IPS-18a (cell line): ENCODE results near the gene CDH26.

ENCODE experiments used
- H3K27ac ChIP-seq: one replicate; pipeline ENCODE4 v1.5.1; 2013; ENCODE audit warnings: low read length
- H3K27me3 ChIP-seq: one replicate; pipeline ENCODE4 v1.6.1; 2013; ENCODE audit warnings: mild to moderate bottlenecking, low read length; ENCODE audit not compliant: control insufficient read depth, insufficient read depth
- H3K36me3 ChIP-seq: one replicate; pipeline ENCODE4 v1.6.1; 2013; ENCODE audit warnings: low read depth, low read length; ENCODE audit not compliant: control insufficient read depth
- H3K4me1 ChIP-seq: one replicate; pipeline ENCODE4 v1.6.1; 2013; ENCODE audit warnings: low read depth, low read length; ENCODE audit not compliant: control insufficient read depth
- H3K4me3 ChIP-seq: one replicate; pipeline ENCODE4 v1.5.1; 2013; ENCODE audit warnings: low read length
- H3K9ac ChIP-seq: one replicate; pipeline ENCODE4 v1.6.1; 2013; ENCODE audit warnings: mild to moderate bottlenecking, low read length, moderate library complexity
- H3K9me3 ChIP-seq: one replicate; pipeline ENCODE4 v1.6.1; 2013; ENCODE audit warnings: low read depth, low read length; ENCODE audit not compliant: control insufficient read depth

The CDH26 gene

DNA sequence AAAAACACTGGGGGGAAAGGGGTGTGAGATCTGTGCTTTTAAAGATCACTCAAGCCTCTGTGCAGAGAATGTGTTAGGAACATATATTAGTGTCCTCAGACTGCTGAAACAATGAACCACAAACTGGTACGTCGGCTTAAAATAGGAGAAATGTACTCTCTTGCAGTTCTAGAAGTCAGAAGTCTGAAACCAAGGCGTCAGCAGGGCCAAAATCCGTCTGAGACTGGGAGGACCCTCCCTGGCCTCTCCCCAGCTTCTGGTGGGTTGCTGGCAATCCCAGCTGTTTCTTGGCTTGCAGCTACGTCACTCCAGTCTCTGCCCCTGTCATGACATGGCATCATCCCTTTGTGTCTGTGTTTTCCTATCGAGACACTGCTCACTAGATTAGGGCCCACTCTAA, 3.9 kb downstream of the CDH26 start:
- H3K9ac ChIP-seq: no peak overlapping the region
- no peaks in the 10 kb centered on the region for H3K36me3 ChIP-seq
- H3K4me3 ChIP-seq: no peak overlapping the region
- H3K27ac ChIP-seq: no peak overlapping the region
- no peaks in the 10 kb centered on the region for H3K4me1 ChIP-seq
- H3K9me3 ChIP-seq: no peaks in the 10 kb centered on the region
- no peaks in the 10 kb centered on the region for H3K27me3 ChIP-seq

DNA sequence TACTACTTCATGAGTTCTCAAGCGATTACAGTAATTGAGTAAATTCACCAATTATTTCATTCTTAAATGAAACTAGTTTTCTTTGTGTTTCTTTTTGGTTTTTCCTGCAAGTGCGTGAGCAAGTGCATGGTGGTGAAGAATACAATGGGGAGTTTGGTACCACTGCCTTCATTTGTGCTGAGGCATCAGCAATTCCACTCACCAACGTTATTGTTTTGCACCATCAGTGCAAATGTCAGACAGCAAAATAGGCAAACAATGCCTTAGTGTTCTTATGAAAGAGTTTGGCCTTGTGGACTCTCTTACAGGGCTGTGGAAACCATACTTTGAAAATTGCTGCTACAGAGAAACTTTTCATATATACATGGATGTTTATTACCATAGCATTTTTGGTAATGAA, 8.2 kb downstream of the CDH26 start:
- no peaks in the 10 kb centered on the region for H3K9me3 ChIP-seq
- no peak overlapping the region for H3K9ac ChIP-seq
- no peaks in the 10 kb centered on the region for H3K36me3 ChIP-seq
- no peaks in the 10 kb centered on the region for H3K27me3 ChIP-seq
- no peaks in the 10 kb centered on the region for H3K4me1 ChIP-seq
- H3K4me3 ChIP-seq: no peak overlapping the region
- no peak overlapping the region for H3K27ac ChIP-seq

DNA sequence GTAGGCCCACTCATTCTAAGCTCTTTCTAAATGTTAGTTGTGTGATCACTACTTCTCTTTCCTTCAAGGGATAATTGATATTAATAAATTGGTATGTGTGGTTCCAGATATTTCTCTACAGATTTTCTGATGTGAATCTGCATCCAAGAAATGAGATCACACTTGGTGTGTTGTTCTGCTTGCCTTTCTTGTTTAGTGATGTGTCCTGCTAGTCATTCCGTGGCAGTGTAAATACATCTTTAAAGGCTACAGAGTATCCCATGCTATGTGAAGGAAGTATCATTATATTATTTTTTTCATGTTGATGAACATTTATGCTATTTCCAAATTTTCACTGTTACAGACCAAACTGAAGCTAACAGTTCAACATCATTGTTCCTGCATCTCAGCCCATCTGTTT, 13.2 kb downstream of the CDH26 start:
- Histone ChIP-seq H3K9ac (no peak overlapping the region), H3K27me3 (no peaks in the 10 kb centered on the region), H3K27ac (no peak overlapping the region), H3K4me1 (no peaks in the 10 kb centered on the region), H3K36me3 (no peaks in the 10 kb centered on the region), H3K4me3 (no peak overlapping the region), H3K9me3 (no peaks in the 10 kb centered on the region)

DNA sequence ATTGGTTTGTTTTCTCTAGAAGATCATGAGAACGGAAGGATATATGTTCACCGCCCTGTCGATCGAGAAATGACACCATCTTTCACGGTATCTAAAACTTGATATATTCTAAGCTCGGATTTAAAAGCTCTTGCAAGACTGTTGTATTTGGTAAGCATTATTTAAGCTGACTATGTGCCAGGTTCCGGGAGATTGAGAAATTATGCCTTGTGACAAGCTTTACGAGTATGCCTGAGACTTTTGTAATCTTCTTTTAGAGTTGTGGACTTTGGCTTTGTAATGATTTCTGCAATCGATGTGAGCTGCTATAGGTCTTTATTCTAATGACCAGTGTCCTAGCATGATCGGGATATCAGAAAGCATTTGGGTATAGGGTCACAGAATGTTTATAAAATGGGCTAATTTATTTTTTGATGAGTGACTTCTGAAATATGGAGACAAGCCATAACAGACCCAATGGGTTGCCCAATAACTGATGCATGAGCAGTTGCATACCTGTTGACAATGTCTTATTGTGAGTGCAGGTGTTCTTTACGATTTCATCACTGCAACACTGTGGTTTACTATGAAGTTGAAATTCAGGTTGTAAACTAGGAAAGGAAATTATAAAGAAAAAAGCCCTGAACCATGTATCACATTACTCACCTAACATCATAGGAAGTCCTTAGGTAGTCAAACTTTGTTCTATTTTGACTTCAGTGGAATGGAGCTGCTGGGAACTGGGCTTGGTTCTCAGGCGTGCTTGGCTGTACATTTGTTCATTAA, 14.0 kb downstream of the CDH26 start:
- H3K4me1 ChIP-seq: no peaks in the 10 kb centered on the region
- H3K4me3 ChIP-seq: no peak overlapping the region
- no peak overlapping the region for H3K27ac ChIP-seq
- no peaks in the 10 kb centered on the region for H3K9me3 ChIP-seq
- H3K36me3 ChIP-seq: no peaks in the 10 kb centered on the region
- H3K9ac ChIP-seq: no peak overlapping the region
- no peaks in the 10 kb centered on the region for H3K27me3 ChIP-seq

DNA sequence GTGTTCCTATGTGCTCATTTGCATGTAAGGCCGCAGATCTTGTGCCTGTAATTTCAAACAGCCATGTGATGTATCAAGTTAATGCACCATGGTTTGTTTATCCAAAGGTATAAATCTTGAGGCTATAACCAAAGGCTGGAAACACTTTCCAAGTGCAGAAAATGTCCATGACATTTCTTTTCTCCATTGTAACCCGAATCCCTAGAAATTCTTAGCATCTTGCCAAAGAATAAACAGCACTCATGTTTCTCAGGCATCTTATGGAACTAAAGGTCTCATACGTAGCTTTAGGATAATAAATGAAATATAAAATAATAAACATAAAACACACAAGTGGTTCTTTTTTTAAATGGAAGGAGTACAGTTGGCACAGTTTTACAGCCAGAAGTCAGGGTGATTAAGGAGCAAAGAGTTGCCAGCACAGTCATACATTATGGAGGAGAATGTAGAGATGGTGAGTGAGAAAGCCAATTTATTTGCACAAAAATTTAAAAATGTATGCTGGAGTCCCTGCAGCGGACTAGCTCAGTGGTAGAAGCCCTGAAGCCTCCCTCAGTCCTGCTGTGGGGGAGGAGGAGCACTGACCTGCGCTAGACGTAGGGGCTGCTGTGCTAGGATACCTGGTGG, 18.0 kb downstream of the CDH26 start:
- no peak overlapping the region for H3K9ac ChIP-seq
- H3K27me3 ChIP-seq: no peaks in the 10 kb centered on the region
- no peaks in the 10 kb centered on the region for H3K9me3 ChIP-seq
- H3K27ac ChIP-seq: no peak overlapping the region
- H3K36me3 ChIP-seq: no peaks in the 10 kb centered on the region
- no peaks in the 10 kb centered on the region for H3K4me1 ChIP-seq
- no peak overlapping the region for H3K4me3 ChIP-seq

DNA sequence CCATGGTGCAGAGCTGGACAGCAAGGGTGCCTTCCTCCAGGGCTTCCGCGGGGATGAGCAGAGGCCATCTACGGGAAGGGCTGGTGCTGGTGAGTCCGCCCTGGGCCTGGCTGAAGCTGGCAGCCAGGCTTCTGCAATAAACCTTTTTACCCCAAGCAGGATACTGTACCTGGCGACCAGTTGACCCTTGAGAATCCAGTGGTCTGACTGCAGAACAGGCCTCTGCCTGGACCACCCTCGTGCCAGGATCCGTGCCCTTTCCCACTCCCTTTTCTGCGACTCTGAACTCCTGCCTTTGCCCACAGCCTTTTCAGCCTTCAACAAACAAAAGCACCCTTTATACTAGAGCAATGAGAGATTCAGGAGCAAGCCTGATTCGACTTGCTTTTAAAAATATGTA, 18.9 kb downstream of the CDH26 start:
- no peaks in the 10 kb centered on the region for H3K9me3 ChIP-seq
- no peak overlapping the region for H3K27ac ChIP-seq
- H3K4me3 ChIP-seq: no peak overlapping the region
- H3K9ac ChIP-seq: no peak overlapping the region
- no peaks in the 10 kb centered on the region for H3K4me1 ChIP-seq
- H3K36me3 ChIP-seq: no peaks in the 10 kb centered on the region
- no peaks in the 10 kb centered on the region for H3K27me3 ChIP-seq

DNA sequence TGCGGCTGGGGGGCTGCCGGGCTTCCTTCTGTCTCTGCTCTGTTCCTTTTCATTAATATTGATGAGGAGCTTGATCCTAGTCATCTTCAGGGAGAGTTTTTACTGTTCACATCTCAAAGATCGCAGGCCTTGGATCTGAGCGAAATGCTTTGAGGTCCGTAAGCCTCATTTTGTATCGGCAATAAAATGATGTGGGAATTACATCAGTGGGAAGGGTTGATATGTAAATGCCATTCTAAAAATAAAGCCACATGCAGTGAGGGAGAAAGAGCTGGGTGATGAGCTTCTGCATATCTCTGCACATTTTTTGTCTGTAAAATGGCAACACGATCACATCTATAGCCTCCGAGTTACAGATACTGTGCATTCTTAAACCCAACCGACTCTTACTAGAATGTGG, 24.9 kb downstream of the CDH26 start:
- Histone ChIP-seq H3K4me1 (no peaks in the 10 kb centered on the region), H3K4me3 (no peak overlapping the region), H3K27me3 (no peaks in the 10 kb centered on the region), H3K27ac (no peak overlapping the region), H3K9me3 (no peaks in the 10 kb centered on the region), H3K9ac (no peak overlapping the region), H3K36me3 (no peaks in the 10 kb centered on the region)

DNA sequence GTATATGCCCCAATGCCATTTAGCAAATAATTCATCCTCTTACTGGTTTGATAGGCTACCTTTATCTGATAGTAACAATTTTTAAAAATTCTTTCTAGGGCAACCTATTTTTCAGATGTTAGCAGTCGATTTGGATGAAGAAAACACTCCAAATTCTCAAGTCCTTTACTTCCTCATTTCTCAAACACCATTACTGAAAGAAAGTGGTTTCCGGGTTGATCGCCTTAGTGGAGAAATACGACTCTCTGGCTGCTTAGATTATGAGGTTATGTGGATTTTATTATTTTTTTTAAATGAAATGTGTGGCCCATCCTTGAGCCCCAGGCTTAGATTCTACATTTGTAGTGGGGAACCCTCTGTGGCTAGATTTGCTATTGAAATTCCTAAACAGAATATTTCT, 26.3 kb downstream of the CDH26 start:
- Histone ChIP-seq H3K36me3 (no peaks in the 10 kb centered on the region), H3K27me3 (no peaks in the 10 kb centered on the region), H3K9me3 (no peaks in the 10 kb centered on the region), H3K9ac (no peak overlapping the region), H3K4me3 (no peak overlapping the region), H3K27ac (no peak overlapping the region), H3K4me1 (no peaks in the 10 kb centered on the region)

DNA sequence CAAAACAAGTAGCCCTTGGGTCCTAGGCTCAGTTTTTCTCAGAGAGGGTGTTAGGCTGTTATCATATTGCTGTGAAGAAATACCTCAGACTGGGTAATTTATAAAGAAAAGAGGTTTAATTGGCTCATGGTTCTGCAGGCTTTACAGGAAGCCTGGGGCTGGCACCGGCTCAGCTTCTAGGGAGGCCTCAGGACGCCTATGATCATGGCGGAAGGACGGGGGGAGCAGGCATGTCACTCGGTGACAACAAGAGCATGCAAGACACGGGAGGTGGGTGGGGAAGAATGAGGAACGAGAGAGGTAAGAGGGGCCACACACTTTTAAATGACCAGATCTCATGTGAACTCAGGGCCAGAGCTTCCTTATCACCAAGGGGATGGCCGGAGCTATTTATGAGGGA, 26.9 kb downstream of the CDH26 start:
- H3K9ac ChIP-seq: no peak overlapping the region
- no peak overlapping the region for H3K27ac ChIP-seq
- no peaks in the 10 kb centered on the region for H3K9me3 ChIP-seq
- no peak overlapping the region for H3K4me3 ChIP-seq
- no peaks in the 10 kb centered on the region for H3K4me1 ChIP-seq
- H3K27me3 ChIP-seq: no peaks in the 10 kb centered on the region
- H3K36me3 ChIP-seq: no peaks in the 10 kb centered on the region

DNA sequence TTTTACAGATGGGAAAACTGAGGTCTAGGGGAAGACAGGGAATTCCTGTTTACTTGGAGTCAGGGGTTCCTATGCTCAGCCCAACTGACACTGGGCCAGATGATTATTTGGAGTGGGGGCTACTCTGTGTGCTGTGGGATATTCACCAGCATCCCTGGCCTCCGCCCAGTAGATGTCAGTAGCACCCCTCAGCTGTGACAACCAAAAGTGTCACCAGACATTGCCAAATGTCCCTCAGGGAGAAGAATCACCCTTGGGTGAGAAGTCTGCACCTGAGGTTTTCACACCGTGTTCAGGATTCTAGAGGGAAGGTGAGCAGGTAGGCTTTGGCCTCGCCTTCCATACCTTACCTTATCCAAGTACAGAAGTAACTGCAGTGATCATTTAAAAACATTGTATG, 27.6 kb downstream of the CDH26 start:
- H3K4me3 ChIP-seq: no peak overlapping the region
- no peak overlapping the region for H3K9ac ChIP-seq
- H3K27me3 ChIP-seq: no peaks in the 10 kb centered on the region
- H3K36me3 ChIP-seq: no peaks in the 10 kb centered on the region
- H3K4me1 ChIP-seq: no peaks in the 10 kb centered on the region
- H3K27ac ChIP-seq: no peak overlapping the region
- no peaks in the 10 kb centered on the region for H3K9me3 ChIP-seq

DNA sequence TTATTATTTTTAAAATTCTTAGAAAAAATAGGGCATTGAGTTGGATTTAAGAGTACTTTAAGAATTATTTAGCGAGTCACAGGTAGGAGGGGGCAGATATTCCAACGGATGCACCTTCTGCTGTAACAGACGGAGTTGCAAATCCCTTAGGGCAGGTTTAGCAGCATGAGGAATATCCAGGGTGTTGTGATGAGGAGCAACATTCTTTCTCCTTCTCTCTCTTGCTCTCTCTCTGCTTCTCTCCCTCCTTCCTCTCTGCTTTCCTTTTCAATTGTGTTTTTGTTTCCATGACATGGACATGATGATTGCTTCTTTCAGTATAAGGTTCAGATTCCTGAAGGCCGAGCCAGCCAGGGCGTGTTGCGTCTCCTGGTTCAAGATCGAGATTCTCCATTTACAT, 28.9 kb downstream of the CDH26 start:
- H3K4me1 ChIP-seq: no peaks in the 10 kb centered on the region
- H3K9me3 ChIP-seq: no peaks in the 10 kb centered on the region
- no peak overlapping the region for H3K4me3 ChIP-seq
- no peaks in the 10 kb centered on the region for H3K27me3 ChIP-seq
- no peaks in the 10 kb centered on the region for H3K36me3 ChIP-seq
- H3K9ac ChIP-seq: no peak overlapping the region
- no peak overlapping the region for H3K27ac ChIP-seq

DNA sequence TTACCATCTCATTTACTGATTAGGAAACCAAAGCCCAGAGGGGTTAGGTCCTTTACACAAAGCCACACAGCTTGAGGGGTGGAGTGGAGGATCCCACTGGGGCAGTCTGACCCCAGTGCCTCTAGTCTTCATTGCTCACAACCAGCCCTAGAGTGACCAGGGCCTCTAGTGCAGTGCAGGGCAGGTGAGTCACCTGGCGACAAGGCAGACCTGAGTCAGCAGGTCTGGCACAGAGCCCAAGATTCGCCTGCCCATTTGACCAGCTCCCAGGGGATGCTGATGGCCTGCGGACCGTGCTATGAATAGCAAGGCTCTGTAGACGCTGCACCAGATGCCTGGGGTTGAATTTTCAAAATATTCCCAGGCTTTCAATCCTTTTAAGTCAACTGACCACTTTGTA, 29.9 kb downstream of the CDH26 start:
- Histone ChIP-seq H3K36me3 (no peaks in the 10 kb centered on the region), H3K4me1 (no peaks in the 10 kb centered on the region), H3K4me3 (no peak overlapping the region), H3K27me3 (no peaks in the 10 kb centered on the region), H3K27ac (no peak overlapping the region), H3K9me3 (no peaks in the 10 kb centered on the region), H3K9ac (no peak overlapping the region)
